Neural cell (in vitro differentiated cells): ENCODE results near the gene ESX1.

Experiments used
- CTCF ChIP-seq: fragments of 450-650 bp; IDR thresholded peaks from 2 replicates; pipeline ENCODE4 v1.5.1; 2014; ENCODE audit warnings: antibody characterized with exemption, mild to moderate bottlenecking, moderate library complexity; ENCODE audit not compliant: poor library complexity, severe bottlenecking
- TAF1 ChIP-seq: IDR thresholded peaks from 2 replicates; pipeline ENCODE4 v1.6.1; 2012; ENCODE audit warnings: low read depth

GRCh38 chrX:104270212-104270611, 15.5 kb upstream of the ESX1 start:
- TF ChIP-seq TAF1, result no peak
- no peak for TF ChIP-seq CTCF
